ENCODE data around the gene SBF1.

Gene SBF1

DNA sequence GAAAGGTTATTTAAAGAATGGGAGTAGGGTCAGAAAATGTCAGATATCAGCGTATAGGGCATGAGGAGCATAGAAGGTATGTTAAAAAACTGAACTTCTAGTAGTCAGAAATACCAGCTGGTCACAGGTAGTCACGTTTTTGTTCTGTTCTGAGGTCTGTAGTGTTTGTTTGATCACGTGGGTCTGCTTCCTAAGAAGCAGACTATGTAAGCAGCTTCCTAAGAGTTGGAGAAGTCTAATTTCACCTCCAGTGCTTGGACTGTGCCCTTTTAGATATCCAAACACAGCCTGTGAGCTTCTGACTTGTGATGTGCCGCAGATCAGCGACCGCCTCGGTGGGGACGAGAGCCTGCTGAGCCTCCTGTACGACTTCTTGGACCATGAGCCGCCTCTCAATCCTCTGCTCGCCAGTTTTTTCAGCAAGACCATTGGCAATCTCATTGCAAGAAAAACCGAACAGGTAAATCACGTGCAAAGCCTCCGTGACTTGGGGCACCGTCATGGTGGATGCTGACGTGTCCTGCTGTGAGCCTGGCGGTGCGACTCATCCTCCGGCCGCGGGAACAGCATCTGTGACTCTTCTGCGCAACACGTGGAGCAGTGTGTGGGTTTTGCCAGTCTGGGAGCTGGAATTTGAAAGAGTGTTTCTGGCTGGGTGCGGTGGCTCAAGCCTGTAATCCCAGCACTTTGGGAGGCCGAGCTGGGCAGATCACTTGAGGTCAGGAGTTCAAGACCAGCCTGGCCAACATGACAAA is 68.2 kb downstream of the SBF1 start:
- Histone ChIP-seq H3K79me2 (ENCODE audit: insufficient read depth, low read length) (no peaks in the 10 kb centered on the region), H3K9ac (ENCODE audit: low read depth, low read length, poor library complexity, severe bottlenecking) (no peak overlapping the region), H3K27me3 (ENCODE audit: insufficient read depth, low read length, poor library complexity, severe bottlenecking) (no peaks in the 10 kb centered on the region), H3F3A (ENCODE audit: low read depth) (no peaks in the 10 kb centered on the region), H2AFZ (ENCODE audit: low read length) (no peak overlapping the region), H3K36me3 (ENCODE audit: insufficient read depth, low read length) (peaks cover 25% of the 10 kb centered on the region; the same call in 1 of the 2 replicates), H3K9me3 (ENCODE audit: insufficient read depth, low read depth, low read length) (no peaks in the 10 kb centered on the region), H3K4me2 (ENCODE audit: low read depth, low read length, poor library complexity, severe bottlenecking) (no peak overlapping the region), H4K20me1 (ENCODE audit: insufficient read depth, low read length, poor library complexity, severe bottlenecking) (no peaks in the 10 kb centered on the region), H3K9me2 (replicated peaks; ENCODE audit: low read depth, low read length) (no peaks in the 10 kb centered on the region), H3K4me1 (ENCODE audit: insufficient read depth, low read length, poor library complexity, severe bottlenecking) (no peaks in the 10 kb centered on the region), H3K4me3 (ENCODE audit: low read length, poor library complexity, severe bottlenecking) (no peak overlapping the region)
- no peak for TF ChIP-seq EZH2phosphoT487 (IDR thresholded peaks at IDR 0.05; ENCODE audit: borderline replicate concordance)
- TF ChIP-seq, protein P1, sequence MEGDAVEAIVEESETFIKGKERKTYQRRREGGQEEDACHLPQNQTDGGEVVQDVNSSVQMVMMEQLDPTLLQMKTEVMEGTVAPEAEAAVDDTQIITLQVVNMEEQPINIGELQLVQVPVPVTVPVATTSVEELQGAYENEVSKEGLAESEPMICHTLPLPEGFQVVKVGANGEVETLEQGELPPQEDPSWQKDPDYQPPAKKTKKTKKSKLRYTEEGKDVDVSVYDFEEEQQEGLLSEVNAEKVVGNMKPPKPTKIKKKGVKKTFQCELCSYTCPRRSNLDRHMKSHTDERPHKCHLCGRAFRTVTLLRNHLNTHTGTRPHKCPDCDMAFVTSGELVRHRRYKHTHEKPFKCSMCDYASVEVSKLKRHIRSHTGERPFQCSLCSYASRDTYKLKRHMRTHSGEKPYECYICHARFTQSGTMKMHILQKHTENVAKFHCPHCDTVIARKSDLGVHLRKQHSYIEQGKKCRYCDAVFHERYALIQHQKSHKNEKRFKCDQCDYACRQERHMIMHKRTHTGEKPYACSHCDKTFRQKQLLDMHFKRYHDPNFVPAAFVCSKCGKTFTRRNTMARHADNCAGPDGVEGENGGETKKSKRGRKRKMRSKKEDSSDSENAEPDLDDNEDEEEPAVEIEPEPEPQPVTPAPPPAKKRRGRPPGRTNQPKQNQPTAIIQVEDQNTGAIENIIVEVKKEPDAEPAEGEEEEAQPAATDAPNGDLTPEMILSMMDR (conservative IDR thresholded peaks at IDR 0.05; ENCODE audit: low read length) = no peak

DNA sequence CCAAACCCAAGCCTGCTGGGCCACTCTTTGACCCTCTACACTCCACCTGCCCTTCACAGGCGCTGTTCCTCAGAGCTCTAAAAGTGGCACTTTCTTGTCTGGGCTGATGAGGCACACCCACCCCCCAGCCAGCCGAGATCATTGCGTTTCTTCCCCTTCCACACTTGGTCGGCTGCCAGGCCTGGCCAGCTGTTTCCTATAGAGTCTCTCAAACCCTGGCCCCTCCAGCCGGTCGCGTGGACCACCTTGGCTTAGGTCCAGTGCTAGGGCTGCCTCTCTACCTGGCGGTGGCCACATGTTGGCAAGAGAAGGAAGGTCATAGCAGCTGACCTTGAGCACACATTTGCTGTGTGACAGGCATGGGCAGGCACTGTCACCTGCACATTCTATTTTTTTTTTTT is 71.1 kb downstream of the SBF1 start:
- Histone ChIP-seq H3K4me3 (ENCODE audit: low read length, poor library complexity, severe bottlenecking) (no peak overlapping the region), H4K20me1 (ENCODE audit: insufficient read depth, low read length, poor library complexity, severe bottlenecking) (no peaks in the 10 kb centered on the region), H2AFZ (ENCODE audit: low read length) (no peak overlapping the region), H3F3A (ENCODE audit: low read depth) (no peaks in the 10 kb centered on the region), H3K9ac (ENCODE audit: low read depth, low read length, poor library complexity, severe bottlenecking) (no peak overlapping the region), H3K9me2 (replicated peaks; ENCODE audit: low read depth, low read length) (no peaks in the 10 kb centered on the region), H3K9me3 (ENCODE audit: insufficient read depth, low read depth, low read length) (no peaks in the 10 kb centered on the region), H3K27me3 (ENCODE audit: insufficient read depth, low read length, poor library complexity, severe bottlenecking) (no peaks in the 10 kb centered on the region), H3K36me3 (ENCODE audit: insufficient read depth, low read length) (peaks cover 25% of the 10 kb centered on the region; the same call in 1 of the 2 replicates), H3K4me1 (ENCODE audit: insufficient read depth, low read length, poor library complexity, severe bottlenecking) (peaks cover 13% of the 10 kb centered on the region), H3K4me2 (ENCODE audit: low read depth, low read length, poor library complexity, severe bottlenecking) (no peak overlapping the region), H3K79me2 (ENCODE audit: insufficient read depth, low read length) (no peaks in the 10 kb centered on the region)
- TF ChIP-seq EZH2phosphoT487 (IDR thresholded peaks at IDR 0.05; ENCODE audit: borderline replicate concordance) = no peak
- TF ChIP-seq, protein P1 (conservative IDR thresholded peaks at IDR 0.05; ENCODE audit: low read length) = no peak

DNA sequence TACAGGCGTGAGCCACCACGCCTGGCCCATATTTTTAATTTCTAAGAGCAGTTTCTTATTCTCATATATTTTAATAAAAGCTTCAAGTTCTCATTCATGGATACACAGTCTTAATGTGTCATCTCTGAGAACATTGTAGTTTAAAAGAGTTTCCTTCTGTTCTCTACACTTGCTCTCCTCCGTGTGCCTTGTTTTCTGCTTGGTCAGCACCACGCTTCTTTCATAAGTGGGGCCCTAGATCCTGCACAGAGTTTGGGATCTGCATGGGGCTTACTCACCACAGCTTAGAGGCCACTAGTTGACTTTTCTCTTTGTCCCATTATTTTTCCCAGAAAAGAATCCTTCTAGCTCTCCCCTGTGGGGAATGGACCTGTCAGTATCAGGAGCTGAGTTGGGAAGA is 72.9 kb downstream of the SBF1 start:
- Histone ChIP-seq H3K27me3 (ENCODE audit: insufficient read depth, low read length, poor library complexity, severe bottlenecking) (no peaks in the 10 kb centered on the region), H3K9me2 (replicated peaks; ENCODE audit: low read depth, low read length) (no peaks in the 10 kb centered on the region), H3F3A (ENCODE audit: low read depth) (no peaks in the 10 kb centered on the region), H3K4me3 (ENCODE audit: low read length, poor library complexity, severe bottlenecking) (no peak overlapping the region), H4K20me1 (ENCODE audit: insufficient read depth, low read length, poor library complexity, severe bottlenecking) (no peaks in the 10 kb centered on the region), H3K9me3 (ENCODE audit: insufficient read depth, low read depth, low read length) (no peaks in the 10 kb centered on the region), H3K36me3 (ENCODE audit: insufficient read depth, low read length) (peaks cover 13% of the 10 kb centered on the region; the same call in 1 of the 2 replicates), H3K4me2 (ENCODE audit: low read depth, low read length, poor library complexity, severe bottlenecking) (no peak overlapping the region), H3K79me2 (ENCODE audit: insufficient read depth, low read length) (no peaks in the 10 kb centered on the region), H3K9ac (ENCODE audit: low read depth, low read length, poor library complexity, severe bottlenecking) (no peak overlapping the region), H2AFZ (ENCODE audit: low read length) (no peak overlapping the region), H3K4me1 (ENCODE audit: insufficient read depth, low read length, poor library complexity, severe bottlenecking) (peaks cover 13% of the 10 kb centered on the region)
- TF ChIP-seq, protein P1 (conservative IDR thresholded peaks at IDR 0.05; ENCODE audit: low read length) = no peak
- TF ChIP-seq EZH2phosphoT487 (IDR thresholded peaks at IDR 0.05; ENCODE audit: borderline replicate concordance) = no peak

Measured in Loucy (cell line).